GM12878 (cell line): Measurements from ENCODE around the gene IQCH. TPM values are rescaled to one million over a fixed set of nuclear protein-coding genes. Genes with fewer than 3 reads are reported as not detected.
A peak's percentile ranks its signal among the peaks of the same experiment; 100 is the strongest.

ENCODE experiments used
- EGR1 ChIP-seq, 2 experiments: IDR thresholded peaks; 1 replicate in 1 of 2; 2 replicates in 1 of 2; pipeline ENCODE4 v1.6.1; 2011 to 2012; ENCODE audit warnings: low read depth in 2 of 2, low read length in 2 of 2, borderline replicate concordance in 1 of 2, mild to moderate bottlenecking in 1 of 2, moderate library complexity in 1 of 2
- EZH2 ChIP-seq: IDR thresholded peaks from 2 replicates; pipeline ENCODE4 v1.6.1; 2012; ENCODE audit warnings: low read depth, mild to moderate bottlenecking, control low read depth, inconsistent platforms, low read length, borderline replicate concordance; ENCODE audit not compliant: control insufficient read depth
- SMARCA5 ChIP-seq: fragments of 450-650 bp; IDR thresholded peaks from 2 replicates; pipeline ENCODE4 v1.6.1; 2017; ENCODE audit warnings: mild to moderate bottlenecking
- SMC3 ChIP-seq: IDR thresholded peaks from 2 replicates; pipeline ENCODE4 v1.6.1; 2011; ENCODE audit warnings: low read length, improper control_type of control experiment, borderline replicate concordance
- SUZ12 ChIP-seq: fragments of 200-600 bp; sonication (generic); IDR thresholded peaks from one replicate; pipeline ENCODE4 v1.6.1; 2018; ENCODE audit warnings: antibody characterized with exemption, mild to moderate bottlenecking; ENCODE audit not compliant: unreplicated experiment
- TBL1XR1 ChIP-seq: IDR thresholded peaks from 2 replicates; pipeline ENCODE4 v1.6.1; 2012; ENCODE audit warnings: low read depth, low read length, improper control_type of control experiment
- YY1 ChIP-seq: IDR thresholded peaks from 2 replicates; pipeline ENCODE4 v1.6.1; 2011; ENCODE audit warnings: low read depth, mild to moderate bottlenecking, low read length
- ZNF207 ChIP-seq: fragments of 450-650 bp; IDR thresholded peaks from 2 replicates; pipeline ENCODE4 v1.6.1; 2014; ENCODE audit warnings: antibody characterized with exemption, mild to moderate bottlenecking, borderline replicate concordance
- ZNF274 ChIP-seq: IDR thresholded peaks from one replicate; pipeline ENCODE4 v1.8.0; 2011; ENCODE audit not compliant: insufficient read length, insufficient read depth
- polyA plus RNA-seq, 11 experiments: library from polyadenylated mRNA; depleted of rRNA in 4 of 11; unstranded in 6 of 11; stranded (reverse) in 5 of 11; fragments of >200 nt; fragmentation: Nextera tagmentation in 4 of 11; fragmentation: Illumina TruSeq in 1 of 11; extraction: Ambion mirVana in 4 of 11; extraction: Trizol in 1 of 11; gene quantifications; 1 replicate in 1 of 11; 2 replicates in 10 of 11; pipeline versions ENCODE4 v1.2.1 to v1.2.3, GENCODE V29; 2011 to 2016; ENCODE audit warnings: inconsistent platforms in 2 of 11, missing spikeins in 2 of 11, low read depth in 1 of 11
- total RNA-seq, 4 experiments: library from RNA; depleted of rRNA in 3 of 4; stranded (reverse); fragments of >200 nt in 3 of 4; fragmentation: Illumina TruSeq in 1 of 4; extraction: Trizol in 1 of 4; gene quantifications; 2 replicates each; pipeline versions ENCODE4 v1.2.1 to v1.2.3, GENCODE V29; 2013 to 2021
- TF ChIP-seq, protein P1 (sequence below): IDR thresholded peaks from 2 replicates; pipeline ENCODE4 v1.6.1; 2012; ENCODE audit warnings: low read depth, low read length, improper control_type of control experiment
- TF ChIP-seq, protein P2 (sequence below), 3 experiments: IDR thresholded peaks in 2 of 3; conservative IDR thresholded peaks in 1 of 3; 2 replicates each; pipeline ENCODE4 v1.5.1; 2011; ENCODE audit warnings: low read depth in 3 of 3, low read length in 3 of 3, mild to moderate bottlenecking in 3 of 3, control low read depth in 2 of 3, moderate library complexity in 2 of 3, inconsistent platforms in 1 of 3, mixed read lengths in 1 of 3; ENCODE audit not compliant: control insufficient read depth in 2 of 3, insufficient read depth in 1 of 3; ENCODE audit errors: extremely low read depth in 1 of 3
- TF ChIP-seq, protein P3 (sequence below): fragments of 450-650 bp; IDR thresholded peaks from 2 replicates; pipeline ENCODE4 v1.6.1; 2016; ENCODE audit warnings: mild to moderate bottlenecking, moderate library complexity, borderline replicate concordance
- TF ChIP-seq, protein P4 (sequence below): IDR thresholded peaks from 2 replicates; pipeline ENCODE4 v1.6.1; 2012; ENCODE audit warnings: low read depth, low read length, improper control_type of control experiment
- TF ChIP-seq, protein P5 (sequence below): IDR thresholded peaks from 2 replicates; pipeline ENCODE4 v1.6.1; 2012; ENCODE audit warnings: low read depth, low read length, improper control_type of control experiment
- TF ChIP-seq, protein P6 (sequence below): fragments of 450-650 bp; formaldehyde crosslinking; IDR thresholded peaks from 2 replicates; pipeline ENCODE4 v1.4.0; 2022; ENCODE audit warnings: mild to moderate bottlenecking, moderate library complexity

IQCH gene
- total and polyA plus RNA-seq, 10 of the 15 experiments (the other 5 are each of a cell fraction or from before 2014, with no cell fraction given), result 0.29 to 1.3 (median 0.99) TPM

DNA sequence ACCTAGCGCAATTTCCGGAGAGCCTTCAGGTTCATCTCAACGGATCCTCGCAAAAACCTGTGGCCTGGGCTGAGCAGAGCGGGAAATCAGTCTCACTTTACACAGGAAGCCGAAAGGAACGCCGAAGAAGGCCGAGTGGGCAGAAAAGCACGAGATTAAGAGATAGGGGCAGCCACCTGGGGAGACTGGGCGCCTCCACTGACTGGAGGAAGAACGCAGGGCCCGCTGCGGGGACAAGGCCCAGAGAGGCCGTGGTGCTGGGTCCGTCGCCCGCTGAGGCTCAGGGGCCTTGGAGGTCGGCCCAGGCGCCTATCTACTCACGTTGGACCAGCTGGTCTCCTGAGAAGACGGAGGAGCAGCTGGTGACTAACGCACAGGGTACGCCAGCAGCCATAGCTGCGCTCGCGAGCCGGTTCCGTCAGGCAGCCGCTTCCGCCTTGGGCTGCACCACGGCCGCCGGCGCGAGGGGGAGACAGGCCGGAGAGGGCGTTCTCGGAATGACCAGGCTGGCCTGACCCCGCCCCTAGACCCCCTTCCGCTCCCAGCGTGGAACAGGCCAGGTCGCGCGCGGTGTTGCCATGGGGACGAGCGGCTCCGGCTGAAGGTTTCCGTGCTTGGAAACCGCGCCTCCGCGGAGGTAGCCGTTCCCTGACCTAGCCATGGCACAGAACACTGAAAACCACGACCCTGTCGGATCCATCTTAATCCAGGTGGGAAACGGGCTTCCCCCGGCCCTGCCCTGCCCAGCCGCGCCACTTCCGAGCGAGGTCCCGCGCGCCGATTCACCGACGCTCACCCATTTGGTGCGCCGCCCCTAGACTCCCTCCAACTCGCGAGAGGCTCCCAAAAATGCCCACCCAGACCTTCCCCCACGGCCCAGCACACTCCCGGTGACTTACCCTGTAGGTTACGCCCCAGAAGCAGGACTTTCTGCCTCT, at the start of gene IQCH, which contains the start of gene AAGAB (continued):
- TF ChIP-seq YY1 (peak; percentile 96), EGR1 (IDR thresholded peaks at IDR 0.05; ENCODE audit: borderline replicate concordance in 1 of 2, low read depth in 2 of 2, low read length in 2 of 2) (peak in 1 of 2 experiments; percentile 37; a peak in 2 of 3 replicates), ZNF274 (no peak), SMC3 (no peak), SUZ12 (no peak), SMARCA5 (peak; percentile 69), TBL1XR1 (no peak; the same call in 1 of the 2 replicates), EZH2 (no peak), ZNF207 (peak; percentile 98)
- TF ChIP-seq, protein P1, sequence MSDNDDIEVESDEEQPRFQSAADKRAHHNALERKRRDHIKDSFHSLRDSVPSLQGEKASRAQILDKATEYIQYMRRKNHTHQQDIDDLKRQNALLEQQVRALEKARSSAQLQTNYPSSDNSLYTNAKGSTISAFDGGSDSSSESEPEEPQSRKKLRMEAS, result peak; percentile 56
- TF ChIP-seq, protein P2, sequence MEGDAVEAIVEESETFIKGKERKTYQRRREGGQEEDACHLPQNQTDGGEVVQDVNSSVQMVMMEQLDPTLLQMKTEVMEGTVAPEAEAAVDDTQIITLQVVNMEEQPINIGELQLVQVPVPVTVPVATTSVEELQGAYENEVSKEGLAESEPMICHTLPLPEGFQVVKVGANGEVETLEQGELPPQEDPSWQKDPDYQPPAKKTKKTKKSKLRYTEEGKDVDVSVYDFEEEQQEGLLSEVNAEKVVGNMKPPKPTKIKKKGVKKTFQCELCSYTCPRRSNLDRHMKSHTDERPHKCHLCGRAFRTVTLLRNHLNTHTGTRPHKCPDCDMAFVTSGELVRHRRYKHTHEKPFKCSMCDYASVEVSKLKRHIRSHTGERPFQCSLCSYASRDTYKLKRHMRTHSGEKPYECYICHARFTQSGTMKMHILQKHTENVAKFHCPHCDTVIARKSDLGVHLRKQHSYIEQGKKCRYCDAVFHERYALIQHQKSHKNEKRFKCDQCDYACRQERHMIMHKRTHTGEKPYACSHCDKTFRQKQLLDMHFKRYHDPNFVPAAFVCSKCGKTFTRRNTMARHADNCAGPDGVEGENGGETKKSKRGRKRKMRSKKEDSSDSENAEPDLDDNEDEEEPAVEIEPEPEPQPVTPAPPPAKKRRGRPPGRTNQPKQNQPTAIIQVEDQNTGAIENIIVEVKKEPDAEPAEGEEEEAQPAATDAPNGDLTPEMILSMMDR (IDR thresholded peaks at IDR 0.05 in 2 of 3, conservative IDR thresholded peaks at IDR 0.05 in 1 of 3; ENCODE audit: control insufficient read depth in 2 of 3, extremely low read depth in 1 of 3, insufficient read depth in 1 of 3, low read depth in 3 of 3, low read length in 3 of 3), result no peak
- TF ChIP-seq, protein P3, sequence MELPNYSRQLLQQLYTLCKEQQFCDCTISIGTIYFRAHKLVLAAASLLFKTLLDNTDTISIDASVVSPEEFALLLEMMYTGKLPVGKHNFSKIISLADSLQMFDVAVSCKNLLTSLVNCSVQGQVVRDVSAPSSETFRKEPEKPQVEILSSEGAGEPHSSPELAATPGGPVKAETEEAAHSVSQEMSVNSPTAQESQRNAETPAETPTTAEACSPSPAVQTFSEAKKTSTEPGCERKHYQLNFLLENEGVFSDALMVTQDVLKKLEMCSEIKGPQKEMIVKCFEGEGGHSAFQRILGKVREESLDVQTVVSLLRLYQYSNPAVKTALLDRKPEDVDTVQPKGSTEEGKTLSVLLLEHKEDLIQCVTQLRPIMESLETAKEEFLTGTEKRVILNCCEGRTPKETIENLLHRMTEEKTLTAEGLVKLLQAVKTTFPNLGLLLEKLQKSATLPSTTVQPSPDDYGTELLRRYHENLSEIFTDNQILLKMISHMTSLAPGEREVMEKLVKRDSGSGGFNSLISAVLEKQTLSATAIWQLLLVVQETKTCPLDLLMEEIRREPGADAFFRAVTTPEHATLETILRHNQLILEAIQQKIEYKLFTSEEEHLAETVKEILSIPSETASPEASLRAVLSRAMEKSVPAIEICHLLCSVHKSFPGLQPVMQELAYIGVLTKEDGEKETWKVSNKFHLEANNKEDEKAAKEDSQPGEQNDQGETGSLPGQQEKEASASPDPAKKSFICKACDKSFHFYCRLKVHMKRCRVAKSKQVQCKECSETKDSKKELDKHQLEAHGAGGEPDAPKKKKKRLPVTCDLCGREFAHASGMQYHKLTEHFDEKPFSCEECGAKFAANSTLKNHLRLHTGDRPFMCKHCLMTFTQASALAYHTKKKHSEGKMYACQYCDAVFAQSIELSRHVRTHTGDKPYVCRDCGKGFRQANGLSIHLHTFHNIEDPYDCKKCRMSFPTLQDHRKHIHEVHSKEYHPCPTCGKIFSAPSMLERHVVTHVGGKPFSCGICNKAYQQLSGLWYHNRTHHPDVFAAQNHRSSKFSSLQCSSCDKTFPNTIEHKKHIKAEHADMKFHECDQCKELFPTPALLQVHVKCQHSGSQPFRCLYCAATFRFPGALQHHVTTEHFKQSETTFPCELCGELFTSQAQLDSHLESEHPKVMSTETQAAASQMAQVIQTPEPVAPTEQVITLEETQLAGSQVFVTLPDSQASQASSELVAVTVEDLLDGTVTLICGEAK, result peak; percentile 85
- TF ChIP-seq, protein P4, sequence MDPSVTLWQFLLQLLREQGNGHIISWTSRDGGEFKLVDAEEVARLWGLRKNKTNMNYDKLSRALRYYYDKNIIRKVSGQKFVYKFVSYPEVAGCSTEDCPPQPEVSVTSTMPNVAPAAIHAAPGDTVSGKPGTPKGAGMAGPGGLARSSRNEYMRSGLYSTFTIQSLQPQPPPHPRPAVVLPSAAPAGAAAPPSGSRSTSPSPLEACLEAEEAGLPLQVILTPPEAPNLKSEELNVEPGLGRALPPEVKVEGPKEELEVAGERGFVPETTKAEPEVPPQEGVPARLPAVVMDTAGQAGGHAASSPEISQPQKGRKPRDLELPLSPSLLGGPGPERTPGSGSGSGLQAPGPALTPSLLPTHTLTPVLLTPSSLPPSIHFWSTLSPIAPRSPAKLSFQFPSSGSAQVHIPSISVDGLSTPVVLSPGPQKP, result peak; percentile 90
- TF ChIP-seq, protein P5, sequence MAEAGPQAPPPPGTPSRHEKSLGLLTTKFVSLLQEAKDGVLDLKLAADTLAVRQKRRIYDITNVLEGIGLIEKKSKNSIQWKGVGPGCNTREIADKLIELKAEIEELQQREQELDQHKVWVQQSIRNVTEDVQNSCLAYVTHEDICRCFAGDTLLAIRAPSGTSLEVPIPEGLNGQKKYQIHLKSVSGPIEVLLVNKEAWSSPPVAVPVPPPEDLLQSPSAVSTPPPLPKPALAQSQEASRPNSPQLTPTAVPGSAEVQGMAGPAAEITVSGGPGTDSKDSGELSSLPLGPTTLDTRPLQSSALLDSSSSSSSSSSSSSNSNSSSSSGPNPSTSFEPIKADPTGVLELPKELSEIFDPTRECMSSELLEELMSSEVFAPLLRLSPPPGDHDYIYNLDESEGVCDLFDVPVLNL, result peak; percentile 17; the same call in 1 of the 2 replicates
- TF ChIP-seq, protein P6, sequence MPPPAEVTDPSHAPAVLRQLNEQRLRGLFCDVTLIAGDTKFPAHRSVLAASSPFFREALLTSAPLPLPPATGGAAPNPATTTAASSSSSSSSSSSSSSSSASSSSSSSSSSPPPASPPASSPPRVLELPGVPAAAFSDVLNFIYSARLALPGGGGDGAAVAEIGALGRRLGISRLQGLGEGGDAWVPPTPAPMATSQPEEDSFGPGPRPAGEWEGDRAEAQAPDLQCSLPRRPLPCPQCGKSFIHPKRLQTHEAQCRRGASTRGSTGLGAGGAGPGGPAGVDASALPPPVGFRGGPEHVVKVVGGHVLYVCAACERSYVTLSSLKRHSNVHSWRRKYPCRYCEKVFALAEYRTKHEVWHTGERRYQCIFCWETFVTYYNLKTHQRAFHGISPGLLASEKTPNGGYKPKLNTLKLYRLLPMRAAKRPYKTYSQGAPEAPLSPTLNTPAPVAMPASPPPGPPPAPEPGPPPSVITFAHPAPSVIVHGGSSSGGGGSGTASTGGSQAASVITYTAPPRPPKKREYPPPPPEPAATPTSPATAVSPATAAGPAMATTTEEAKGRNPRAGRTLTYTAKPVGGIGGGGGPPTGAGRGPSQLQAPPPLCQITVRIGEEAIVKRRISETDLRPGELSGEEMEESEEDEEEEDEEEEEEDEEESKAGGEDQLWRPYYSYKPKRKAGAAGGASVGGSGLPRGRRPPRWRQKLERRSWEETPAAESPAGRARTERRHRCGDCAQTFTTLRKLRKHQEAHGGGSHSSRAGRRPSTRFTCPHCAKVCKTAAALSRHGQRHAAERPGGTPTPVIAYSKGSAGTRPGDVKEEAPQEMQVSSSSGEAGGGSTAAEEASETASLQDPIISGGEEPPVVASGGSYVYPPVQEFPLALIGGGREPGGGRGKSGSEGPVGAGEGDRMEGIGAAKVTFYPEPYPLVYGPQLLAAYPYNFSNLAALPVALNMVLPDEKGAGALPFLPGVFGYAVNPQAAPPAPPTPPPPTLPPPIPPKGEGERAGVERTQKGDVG, result no peak
